Measurements from ENCODE around the gene RERE.
"Not testable (repeated sequence)": the region's sequence is repeated elsewhere in the genome, so short reads cannot be mapped to it uniquely, and the experiment has no call there.

RERE gene

GRCh38 chr1:8448505-8448904 is 368.9 kb downstream of the RERE start:
- DNase-seq; intact Hi-C loops (cut with DNase I): not testable (repeated sequence)

DNA sequence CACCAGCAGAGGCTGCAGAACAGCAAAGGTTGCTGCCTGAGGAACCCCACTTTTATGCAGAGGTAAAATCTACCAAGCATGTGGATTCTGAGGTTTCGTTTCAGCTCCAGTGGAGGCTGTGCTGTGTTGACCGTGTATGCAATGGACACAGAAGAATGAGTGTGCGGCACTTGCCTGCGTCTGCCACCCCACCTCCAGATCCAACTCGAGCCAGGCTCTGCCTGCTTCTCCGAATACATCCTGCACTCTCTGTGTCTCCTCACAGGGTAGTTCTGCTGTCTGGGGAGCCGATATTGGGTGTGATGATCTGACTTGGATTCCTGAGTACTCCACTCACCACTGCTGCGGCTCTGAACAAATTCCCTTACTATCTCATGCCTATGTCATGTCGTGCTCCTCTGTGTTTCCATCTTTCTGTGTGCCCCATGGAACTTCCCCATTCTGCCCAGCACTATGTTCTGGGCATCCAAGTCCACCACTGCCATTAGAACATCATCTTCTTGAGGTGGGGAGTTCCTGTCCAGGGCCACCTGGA is 369.8 kb downstream of the RERE start:
- intact Hi-C loops (cut with DNase I), result no loop called here
- DNase-seq, result no peak

GRCh38 chr1:8446119-8446518 is 371.3 kb downstream of the RERE start:
- intact Hi-C loops (cut with DNase I); DNase-seq: not testable (repeated sequence)

- intact Hi-C loops (cut with DNase I), result no loop called here
- no peak for DNase-seq
These were observed 373.8 kb downstream of the RERE start for GRCh38 chr1:8443558-8444194.

- DNase-seq, result peak in 3 of 42 donors; percentile 33 to 37 (median 36)
- intact Hi-C loops (cut with DNase I), result no loop called here
These were observed 376.0 kb downstream of the RERE start for GRCh38 chr1:8441426-8441825.

DNA sequence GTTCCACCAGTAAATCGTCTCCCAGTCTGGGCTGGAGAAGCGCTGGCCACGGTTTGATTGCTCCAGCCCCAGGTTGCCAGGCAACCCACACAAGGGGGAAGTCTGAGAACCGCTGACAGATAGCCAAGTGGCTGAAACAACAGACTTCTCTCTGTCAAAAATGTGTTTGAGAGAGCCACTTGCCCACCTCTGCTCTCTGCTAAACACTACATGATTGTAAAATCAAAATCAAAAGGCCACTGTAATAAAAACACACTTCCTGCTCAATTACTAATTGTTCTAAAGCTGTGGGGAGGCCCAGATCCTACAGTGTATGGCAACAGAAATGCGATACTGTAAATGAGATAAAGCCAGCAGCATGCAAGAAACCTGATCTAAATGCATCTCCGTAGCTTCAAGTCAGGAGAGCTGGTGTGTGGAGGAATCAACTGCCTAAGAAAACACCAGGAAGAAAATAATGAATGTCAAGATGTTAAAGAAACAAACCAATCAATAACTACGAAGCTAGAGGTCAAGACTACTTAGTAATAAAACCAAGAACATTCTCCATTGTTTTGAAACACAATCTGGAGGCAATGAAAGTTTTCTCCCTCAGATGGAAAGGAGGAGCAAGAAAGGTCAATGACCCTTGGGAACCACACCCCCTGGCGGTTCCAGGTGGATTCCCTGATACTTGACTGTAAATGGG is 378.3 kb downstream of the RERE start:
- intact Hi-C loops (cut with DNase I), result no loop called here
- peak; percentile 54 to 90 (median 78) for DNase-seq

GRCh38 chr1:8438489-8438888 is 379.0 kb downstream of the RERE start:
- DNase-seq, result peak in 1 of 42 donors; percentile 36
- intact Hi-C loops (cut with DNase I), result no loop called here

- intact Hi-C loops (cut with DNase I), result no loop called here
- DNase-seq, result no peak
These were observed 380.1 kb downstream of the RERE start for GRCh38 chr1:8437347-8437746.

- intact Hi-C loops (cut with DNase I), result no loop called here
- DNase-seq, result no peak
These were observed 381.8 kb downstream of the RERE start for GRCh38 chr1:8435569-8436071.

GRCh38 chr1:8434101-8434500 is 383.3 kb downstream of the RERE start:
- DNase-seq, result no peak
- intact Hi-C loops (cut with DNase I), result no loop called here

GRCh38 chr1:8431784-8432183 is 385.7 kb downstream of the RERE start:
- intact Hi-C loops (cut with DNase I), result no loop called here
- DNase-seq, result no peak

GRCh38 chr1:8431019-8431418 is 386.4 kb downstream of the RERE start:
- intact Hi-C loops (cut with DNase I), result no loop called here

DNA sequence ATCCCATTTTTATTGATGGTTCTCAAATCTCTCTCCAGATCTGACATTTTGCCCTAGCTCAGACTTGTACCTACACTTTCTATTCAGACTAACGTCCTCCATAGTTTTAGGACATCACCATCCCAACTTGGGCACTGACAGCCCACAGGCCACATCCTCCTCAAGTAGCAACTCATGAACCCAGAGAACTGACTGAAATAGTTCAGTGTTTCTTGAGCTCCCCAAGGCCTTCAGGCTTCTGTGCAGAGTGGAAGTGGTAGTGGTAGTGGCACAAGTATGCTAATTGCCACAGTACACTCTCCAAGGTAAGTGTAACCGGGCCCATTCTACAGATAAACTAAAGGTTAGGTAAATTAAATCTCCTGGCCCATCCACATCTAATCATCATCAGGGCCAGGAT is 387.0 kb downstream of the RERE start:
- intact Hi-C loops (cut with DNase I), result no loop called here
- DNase-seq, result no peak

More at GRCh38 chr1:8431019-8431418, 386.4 kb downstream of the RERE start:
- no peak for DNase-seq

GRCh38 chr1:8429549-8430110 is 387.8 kb downstream of the RERE start:
- intact Hi-C loops (cut with DNase I), result no loop called here
- DNase-seq, result no peak

DNA sequence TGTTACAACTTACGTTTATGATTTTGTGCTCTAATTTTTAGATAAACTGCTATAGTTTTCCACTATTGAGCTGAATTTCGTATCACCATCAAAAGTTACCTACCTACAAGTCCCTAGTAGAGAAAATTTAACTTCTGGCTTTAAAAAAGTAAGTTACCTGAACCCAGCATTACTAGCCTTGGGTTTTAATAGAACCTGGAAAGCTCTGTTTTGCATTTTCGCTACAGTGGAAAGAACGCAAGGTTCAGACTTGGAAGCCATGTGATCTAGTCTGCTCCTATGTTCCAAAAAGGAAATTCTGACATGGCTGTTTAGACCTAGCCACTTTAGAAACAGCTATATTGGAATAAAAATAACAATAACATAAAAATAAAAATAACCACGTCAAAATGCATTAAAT is 389.0 kb downstream of the RERE start:
- intact Hi-C loops (cut with DNase I), result no loop called here
- DNase-seq, result no peak

GRCh38 chr1:8427986-8428385 is 389.5 kb downstream of the RERE start:
- peak in 10 of 42 donors; percentile 21 to 63 (median 34) for DNase-seq
- intact Hi-C loops (cut with DNase I), result no loop called here

GRCh38 chr1:8427493-8427892 is 389.9 kb downstream of the RERE start:
- no peak for DNase-seq
- intact Hi-C loops (cut with DNase I), result no loop called here

DNA sequence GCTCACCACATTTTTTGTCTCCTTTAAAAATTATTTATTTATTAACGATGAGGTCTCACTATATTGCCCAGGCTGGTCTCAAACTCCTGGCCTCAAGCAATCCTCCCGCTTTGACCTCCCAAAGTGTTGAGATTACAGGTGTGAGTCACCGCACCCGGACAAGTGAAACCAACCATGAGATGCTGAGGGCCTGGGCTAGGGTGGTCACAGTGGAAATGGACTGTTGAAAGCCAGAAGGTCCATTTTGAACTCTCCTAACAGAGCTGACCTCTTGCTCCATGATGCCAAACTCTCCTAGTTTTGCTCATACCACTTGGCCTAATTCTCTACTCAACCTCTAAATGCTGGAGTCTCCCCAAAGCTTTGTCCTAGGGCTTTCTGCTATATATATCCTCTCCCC is 390.4 kb downstream of the RERE start:
- intact Hi-C loops (cut with DNase I), result no loop called here
- DNase-seq, result peak in 1 of 42 donors; percentile 12

- DNase-seq, result no peak
- intact Hi-C loops (cut with DNase I), result no loop called here
These were observed 391.7 kb downstream of the RERE start for GRCh38 chr1:8425781-8426161.

- intact Hi-C loops (cut with DNase I), result no loop called here
- no peak for DNase-seq
These were observed 392.2 kb downstream of the RERE start for GRCh38 chr1:8425150-8425780.

All from head of caudate nucleus (tissue), 42 donors.